KBM-7 (cell line): Measurements from ENCODE around the gene UBE2D2.
"Not testable (repeated sequence)": the region's sequence is repeated elsewhere in the genome, so short reads cannot be mapped to it uniquely, and the experiment has no call there.

Source experiments
- DNase-seq: peaks from one replicate; pipeline ENCODE4 v3.0.0-alpha.2; 2015
- in situ Hi-C: fragments of 300-500 bp; cut with MboI; formaldehyde crosslinking; loops from 2 replicates; pipeline ENCODE4 v1.14.3; 2020; ENCODE audit warnings: low sequenced_read_pairs, low pct_unique_long_range_greater_than_20kb, mixed read lengths

The UBE2D2 gene

DNA sequence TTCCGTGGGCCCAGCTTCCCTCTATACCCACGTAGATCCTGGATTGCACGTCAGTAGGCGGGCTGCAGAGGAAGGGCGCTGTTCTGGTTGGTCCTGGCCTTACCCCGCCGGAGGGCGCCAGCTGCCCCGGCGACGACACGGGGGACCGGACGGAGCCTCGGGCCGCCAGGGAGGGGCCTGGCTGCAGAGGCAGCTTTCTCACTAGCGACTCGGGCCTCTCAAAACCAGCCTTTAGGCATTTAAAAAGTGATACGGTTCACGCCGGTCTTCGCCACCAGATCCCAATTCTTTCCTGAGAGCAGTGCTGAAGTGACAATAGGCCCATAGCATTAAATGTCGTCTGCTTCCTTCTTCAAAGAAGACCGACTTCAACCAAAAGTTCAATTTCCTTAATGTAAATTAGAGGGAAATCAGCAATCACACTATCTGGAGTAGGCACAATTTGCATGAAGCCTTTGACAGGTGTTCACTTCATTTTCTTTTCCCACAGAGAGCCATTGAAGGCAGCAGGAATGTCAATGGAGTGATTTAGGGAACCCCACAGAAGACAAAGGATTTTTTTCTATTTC is 17.6 kb upstream of the UBE2D2 start:
- in situ Hi-C loops, result no loop called here
- peak; percentile 71 for DNase-seq

DNA sequence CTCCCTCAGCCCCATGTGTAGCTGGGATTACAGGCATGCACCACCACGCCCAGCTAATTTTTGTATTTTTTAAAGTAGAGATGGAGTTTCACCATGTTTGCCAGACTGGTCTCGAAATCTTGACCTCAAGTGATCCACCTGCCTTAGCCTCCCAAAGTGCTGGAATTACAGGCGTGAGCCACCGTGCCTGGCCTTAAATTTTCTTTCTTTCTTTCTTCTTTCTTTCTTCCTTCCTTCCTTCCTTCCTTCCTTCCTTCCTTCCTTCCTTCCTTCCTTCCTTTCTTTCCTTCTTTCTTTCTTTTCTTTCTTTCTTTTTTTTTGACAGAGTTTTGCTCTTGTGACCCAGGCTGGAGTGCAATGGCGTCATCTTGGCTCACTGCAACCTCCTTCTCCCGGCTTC is 14.5 kb upstream of the UBE2D2 start:
- in situ Hi-C loops, DNase-seq: not testable (repeated sequence)

DNA sequence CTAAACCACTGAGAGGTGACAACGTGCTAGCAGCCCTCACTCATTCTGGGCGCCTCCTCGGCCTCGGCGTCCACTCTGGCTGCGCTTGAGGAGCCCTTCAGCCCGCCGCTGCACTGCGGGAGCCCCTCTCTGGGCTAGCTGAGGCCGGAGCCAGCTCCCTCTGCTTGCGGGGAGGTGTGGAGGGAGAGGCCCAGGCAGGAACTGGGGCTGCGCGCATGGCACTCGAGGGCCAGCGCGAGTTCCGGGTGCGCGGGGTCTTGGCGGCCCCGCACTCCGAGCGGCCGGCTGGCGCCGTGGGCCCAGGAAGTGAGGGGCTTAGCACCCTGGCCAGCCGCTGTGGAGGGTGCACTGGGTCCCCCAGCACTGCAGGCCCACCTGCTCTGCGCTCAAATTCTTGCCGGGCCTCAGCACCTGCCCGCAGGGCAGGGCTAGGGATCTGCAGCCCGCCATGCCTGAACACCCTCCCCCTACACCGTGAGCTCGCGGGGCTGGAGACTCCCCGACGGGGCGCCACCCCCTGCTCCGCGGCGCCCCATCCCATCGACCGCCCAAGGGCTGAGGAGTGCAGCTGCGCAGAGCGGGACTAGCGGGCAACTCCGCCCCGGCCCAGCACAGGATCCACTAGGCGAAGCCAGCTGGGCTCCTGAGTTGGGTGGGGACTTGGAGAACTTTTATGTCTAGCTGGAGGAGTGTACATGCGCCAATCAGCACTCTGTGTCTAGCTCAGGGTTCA is 11.8 kb upstream of the UBE2D2 start:
- no peak for DNase-seq
- in situ Hi-C loops, result no loop called here

DNA sequence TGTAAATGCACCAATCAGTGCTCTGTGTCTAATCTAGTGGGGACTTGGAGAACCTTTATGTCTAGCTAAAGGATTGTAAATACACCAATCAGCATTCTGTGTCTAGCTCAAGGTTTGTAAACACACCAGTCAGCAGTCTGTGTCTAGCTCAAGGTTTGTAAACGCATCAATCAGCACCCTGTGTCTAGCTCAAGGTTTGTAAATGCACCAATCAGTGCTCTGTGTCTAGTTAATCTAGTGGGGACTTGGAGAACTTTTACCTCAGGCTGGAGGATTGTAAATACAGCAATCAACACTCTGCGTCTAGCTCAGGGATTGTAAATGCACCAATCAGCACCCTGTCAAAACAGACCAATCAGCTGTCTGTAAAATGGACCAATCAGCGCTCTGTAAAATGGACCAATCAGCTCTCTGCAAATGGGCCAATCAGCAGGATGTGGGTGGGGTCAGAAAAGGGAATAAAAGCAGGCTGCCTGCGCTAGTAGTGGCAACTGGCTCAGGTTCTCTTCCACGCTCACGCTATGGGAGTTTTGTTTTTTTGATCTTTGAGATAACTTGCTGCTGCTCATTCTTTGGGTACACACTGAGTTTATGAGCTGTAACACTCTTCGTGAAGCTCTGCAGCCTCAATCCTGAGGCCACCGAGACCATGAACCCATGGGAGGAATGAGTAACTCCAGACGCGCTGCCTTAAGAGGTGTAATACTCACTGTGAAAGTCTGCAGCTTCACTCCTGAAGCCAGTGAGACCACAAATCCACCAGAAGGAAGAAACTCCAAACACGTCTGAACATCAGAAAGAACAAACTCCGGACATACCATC is 10.9 kb upstream of the UBE2D2 start:
- in situ Hi-C loops, DNase-seq: not testable (repeated sequence)

DNA sequence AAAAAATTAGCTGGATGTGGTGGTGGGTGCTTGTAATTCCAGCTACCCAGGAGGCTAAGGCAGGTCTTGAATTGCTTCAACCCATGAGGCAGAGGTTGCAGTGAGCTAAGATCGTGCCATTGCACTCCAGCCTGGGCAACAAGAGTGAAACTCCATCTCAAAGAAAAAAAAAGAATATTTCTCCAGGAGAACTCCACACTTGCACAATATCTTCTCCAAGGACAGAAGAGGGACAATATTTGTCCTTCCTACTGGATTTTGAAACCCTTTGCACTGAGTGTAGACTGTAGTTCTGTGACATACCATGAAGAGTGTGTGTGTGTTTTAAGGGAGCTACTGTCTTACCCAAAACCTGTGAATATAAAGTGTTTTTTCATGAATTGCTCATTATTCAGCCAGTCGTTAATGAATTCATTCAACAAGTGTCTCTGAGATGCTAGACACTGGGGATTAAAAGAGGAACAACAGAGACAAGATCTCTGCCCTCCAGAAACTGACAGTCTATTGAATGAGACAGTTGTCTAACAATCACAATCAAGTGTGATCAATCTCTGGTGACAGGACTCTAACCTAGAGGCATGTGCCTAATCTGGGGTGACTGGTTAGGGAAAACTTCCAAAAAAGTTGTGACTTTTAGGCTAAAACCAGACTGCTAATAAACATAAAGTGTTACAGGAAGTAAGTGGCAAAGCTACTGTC is 9.8 kb upstream of the UBE2D2 start:
- in situ Hi-C loops, result no loop called here
- peak; percentile 53 for DNase-seq

DNA sequence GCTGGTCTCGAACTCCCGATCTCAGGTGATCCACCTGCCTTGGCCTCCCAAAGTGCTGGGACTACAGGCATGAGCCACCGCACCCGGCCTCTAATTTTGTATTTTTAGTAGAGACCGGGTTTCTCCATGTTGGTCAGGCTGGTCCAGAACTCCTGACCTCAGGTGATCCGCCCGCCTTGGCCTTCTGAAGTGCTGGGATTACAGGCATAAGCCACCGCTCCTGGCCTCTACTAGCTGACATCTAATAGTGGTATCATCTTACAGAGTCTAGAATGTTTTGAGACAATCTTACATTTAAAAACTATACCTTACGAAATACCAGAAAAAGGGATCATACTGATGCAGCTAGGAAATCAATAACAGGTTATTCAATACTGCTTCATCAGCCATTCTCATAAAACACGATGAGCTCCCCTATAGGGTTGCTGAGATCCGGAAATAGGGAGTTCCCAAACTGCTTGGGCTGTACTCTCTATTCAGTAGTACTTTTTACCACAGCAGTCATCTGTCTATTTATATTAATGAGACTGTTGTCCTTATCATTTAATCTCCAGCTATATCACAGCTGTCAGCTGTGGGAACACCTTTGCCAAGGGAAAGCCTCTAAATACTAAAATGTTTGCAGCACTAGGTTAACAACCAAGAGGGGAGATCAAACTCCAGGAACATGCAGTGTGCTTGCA is 8.1 kb upstream of the UBE2D2 start:
- no peak for DNase-seq
- in situ Hi-C loops, result no loop called here

DNA sequence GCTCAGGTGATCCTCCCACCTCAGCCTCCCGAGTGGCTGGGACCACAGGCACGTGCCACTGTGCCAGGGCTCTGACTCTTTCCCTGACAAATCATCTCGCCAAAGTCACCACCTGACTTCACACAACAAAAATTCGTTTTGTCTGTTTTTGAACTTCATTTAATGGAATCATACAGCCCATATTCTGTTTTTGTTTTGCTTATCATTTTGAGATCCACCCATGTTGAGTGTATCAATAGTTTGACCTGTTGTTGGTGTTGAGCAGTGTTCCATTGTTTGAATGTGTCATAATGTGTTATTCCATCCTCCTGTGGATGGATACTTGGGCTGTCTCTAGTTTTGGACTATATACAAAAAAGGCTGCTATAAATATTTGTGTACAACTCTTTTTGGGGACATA is 6.9 kb upstream of the UBE2D2 start:
- in situ Hi-C loops, result no loop called here
- DNase-seq, result no peak

DNA sequence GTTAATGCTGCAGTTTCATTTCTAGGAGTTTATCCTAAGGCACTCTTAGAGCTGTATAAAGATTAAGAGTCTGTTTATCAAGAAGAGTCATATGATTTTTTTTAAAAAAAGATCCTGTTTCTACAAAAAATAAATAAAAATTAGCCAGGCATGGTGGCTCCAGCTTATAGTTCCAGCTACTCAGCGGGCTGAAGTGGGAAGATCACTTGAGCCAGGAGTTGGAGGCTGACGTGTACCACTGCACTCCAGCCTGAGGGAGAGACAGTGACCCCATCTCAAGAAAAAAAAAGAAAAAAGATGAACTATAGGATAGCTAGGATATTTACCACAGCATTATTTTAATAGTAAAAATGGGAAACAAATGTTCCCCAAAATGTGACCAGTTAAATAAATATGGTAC is 3.3 kb upstream of the UBE2D2 start:
- DNase-seq, result no peak
- in situ Hi-C loops, result no loop called here

DNA sequence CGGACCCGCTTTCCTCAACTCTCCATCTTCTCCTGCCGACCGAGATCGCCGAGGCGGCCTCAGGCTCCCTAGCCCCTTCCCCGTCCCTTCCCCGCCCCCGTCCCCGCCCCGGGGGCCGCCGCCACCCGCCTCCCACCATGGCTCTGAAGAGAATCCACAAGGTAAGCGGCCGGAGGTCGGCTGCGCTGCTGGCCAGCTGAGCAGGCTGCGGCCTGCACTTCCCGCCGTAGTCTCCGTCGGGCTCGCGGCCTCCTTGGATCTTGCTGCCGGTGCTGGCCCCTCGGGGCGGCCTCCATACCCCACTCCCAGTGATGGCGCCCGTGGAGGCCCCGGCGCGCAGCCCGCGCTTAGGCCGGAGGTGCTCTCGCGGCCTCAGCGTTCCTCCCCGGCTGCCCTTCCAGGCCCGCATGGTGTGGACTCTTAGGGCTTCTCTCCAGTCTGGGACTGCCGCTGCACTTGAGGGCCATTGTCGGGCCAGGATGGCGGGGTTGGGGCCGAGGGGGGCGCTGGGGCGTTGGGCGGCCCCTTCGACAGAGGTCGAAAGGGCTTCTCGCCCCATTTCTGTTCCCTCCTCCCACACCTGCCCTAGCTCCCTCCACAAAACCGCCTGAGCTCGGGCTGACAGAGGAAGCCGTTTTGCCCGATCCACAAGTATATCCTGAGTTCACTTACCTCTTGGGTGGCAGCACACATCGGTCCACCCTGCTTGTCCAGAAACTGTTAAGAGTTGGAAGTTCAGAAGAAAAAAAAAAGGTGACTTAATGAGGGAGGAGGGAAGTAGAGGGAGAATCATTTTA is 714 bp downstream of the UBE2D2 start:
- DNase-seq, result peak; percentile 53
- in situ Hi-C loops, result no loop called here

DNA sequence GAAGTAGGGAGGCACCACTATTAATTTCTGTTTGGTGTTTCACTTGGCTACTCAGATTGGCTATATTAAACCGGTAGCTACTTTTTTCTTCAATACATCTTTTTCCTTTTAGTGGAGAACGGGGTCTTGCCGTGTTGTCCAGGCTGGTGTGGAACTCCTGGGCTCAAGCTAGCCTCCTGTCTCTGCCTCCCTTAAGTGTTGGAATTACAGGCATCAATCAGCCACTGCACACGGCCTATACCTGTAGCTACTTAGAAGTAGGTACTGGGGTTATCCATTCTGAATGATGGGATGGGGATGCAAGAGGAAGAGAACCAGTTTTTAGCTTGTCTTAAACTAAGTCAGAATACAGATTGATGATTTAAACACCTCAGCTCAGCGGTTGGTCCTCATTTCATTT is 1.7 kb downstream of the UBE2D2 start:
- DNase-seq, result no peak
- in situ Hi-C loops, result no loop called here

DNA sequence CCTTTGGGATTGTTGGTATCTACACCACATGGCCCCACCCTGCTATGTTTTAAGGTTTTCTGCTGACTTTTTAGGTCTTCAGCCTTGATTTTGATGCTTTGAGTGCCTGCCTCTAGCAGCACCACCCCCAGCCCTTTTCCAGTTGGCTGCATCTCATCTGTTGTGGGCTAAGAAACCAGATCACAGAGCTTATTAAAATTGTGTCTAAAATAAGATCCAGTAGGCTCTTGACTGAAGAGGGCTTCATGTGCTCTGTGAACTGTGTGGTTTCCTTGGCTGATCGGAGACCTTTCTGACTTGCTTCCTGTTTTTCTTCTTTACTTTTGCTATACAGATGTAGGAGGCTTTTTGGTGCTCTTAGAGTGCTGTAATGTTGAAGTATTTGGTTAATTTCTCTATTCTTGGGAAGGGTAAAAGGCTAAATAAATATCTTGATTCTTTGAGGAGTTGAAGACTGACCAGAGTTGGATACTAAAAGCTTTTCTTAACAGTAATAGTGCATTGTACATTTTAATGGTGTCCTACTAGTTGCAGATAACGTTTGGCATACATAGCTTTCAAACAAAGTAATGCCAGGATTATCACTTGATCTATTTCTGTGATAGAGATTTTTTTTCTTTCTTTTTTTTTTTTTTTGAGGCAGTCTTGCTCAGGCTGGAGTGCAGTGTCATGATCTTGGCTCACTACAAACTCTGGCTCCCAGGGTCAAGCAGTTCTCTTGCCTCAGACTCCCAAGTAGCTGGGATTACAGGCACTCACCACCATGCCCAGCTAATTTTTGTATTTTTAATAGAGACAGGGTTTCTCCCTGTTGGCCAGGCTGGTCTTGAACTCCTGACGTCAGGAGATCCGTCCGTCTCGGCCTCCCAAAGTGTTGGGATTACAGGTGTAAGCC is 4.5 kb downstream of the UBE2D2 start:
- in situ Hi-C loops, result no loop called here
- peak; percentile 94 for DNase-seq

DNA sequence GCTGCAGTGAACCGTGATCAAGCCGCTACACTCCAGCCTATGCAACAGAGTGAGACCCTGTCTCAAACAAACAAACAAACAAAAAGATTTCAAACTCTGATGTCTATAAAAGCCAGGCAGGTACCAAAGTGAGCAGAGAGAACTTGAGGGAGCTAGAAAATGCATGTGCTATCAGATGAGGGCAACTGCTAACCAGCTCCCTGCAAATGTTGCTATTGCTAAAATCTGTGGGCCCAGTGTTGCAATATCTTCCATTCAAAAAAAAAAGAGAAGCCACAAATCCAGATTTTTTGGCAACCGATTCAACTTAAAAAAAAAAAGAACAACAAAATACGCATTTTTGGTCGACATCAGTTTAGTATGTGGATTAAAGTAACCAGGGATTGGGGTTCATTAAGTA is 5.5 kb downstream of the UBE2D2 start:
- in situ Hi-C loops, result no loop called here
- DNase-seq, result no peak

DNA sequence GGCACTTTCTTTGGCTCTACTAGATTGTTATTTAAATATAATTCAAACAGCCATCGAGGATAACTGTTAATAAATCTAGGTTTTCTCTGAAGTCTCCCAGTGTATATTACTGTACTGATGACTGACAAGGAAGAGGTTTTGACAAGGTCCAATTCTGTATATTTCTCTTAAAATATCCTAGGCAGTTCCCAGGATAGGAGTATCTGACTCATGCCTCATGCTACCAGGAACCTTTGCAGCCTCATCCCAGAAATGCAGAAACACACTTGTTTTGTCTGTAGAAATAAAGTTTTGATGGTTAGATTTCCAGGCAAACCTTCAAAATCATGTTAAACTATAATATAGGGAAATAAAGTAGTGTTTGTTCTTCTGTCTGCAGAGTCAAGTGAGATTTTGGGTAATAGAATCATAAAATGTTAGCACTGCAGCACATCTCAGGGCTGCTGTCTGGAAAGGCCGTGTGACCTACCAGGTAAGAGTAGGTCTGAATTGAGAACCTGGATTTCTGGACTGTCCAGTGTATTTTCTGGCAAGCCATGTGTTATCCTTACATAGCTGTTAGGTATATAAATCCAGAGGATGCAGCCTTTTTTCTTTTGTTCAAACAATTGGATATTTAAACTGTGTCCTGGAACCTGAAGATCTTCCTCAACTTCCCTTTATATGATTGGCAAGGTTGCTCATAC is 8.3 kb downstream of the UBE2D2 start:
- in situ Hi-C loops, result no loop called here
- DNase-seq, result no peak

DNA sequence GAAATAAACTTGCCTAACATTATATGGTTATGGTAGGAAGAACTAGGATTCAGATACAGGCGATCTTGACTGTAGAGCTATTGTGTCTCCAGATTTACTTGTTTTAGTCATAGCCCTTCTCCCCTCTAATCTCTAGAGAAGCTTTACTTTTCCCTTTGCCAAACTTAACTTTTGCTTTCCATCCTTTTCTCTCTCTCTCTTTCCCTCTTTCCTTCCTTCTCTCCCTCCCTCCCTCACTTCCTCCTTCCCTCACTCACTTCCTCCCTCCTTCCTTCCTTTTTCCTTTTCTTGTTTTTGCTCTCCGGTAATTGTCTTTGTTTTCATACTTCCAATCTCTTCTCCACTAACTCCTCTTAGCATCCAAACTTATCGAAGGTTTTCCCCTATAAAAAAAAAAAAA is 10.4 kb downstream of the UBE2D2 start:
- in situ Hi-C loops, result no loop called here
- DNase-seq, result no peak

DNA sequence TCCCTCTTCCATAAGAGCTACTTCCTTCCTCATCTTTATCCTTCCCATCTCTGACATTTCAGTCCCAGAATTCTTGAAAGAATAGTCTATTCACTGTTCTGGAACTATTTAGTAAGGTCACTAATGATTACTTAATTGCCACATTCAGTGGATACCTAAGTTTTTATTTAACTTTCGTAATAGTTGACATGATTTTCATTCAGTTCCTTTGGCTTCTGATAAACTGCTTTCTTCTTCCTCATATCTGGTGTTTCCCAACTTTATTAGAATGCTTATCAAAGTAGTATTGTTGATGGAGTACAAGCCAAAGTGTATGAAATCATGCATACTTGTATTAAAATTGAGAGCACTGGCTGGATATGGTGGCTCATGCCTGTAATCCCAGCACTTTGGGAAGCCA is 10.8 kb downstream of the UBE2D2 start:
- in situ Hi-C loops, result no loop called here
- DNase-seq, result no peak

DNA sequence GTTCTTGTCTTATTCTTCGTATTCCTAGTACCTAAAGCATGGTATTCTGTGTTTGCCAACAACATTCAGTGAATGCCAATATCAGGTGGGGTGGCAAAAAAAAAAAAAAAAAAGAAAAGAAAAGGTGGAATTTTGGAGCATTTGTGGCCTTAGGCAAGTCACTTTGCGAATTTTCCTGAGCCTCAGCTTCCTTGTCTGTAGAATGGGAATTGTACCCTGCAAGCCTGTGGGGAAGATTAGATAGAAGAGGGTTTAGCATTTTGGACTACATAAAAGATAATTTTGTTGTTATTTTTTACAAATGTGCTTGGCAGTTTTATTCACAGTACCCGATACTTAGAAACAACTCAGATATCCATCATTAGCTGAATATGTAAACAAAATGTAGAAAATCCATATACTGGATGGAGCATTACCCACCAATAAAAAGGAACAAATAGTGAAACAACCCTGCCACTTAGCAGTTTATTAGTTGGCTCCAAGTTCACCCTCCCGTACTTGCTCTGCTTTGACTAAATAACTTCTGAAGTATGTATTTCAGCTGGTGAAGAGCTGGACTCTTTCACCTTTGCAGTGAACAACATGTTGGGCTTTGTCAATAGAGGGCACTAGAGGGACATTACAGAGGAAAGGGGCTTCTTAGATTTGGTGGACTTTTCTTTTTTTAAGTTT is 13.6 kb downstream of the UBE2D2 start:
- in situ Hi-C loops, result no loop called here
- peak; percentile 53 for DNase-seq

DNA sequence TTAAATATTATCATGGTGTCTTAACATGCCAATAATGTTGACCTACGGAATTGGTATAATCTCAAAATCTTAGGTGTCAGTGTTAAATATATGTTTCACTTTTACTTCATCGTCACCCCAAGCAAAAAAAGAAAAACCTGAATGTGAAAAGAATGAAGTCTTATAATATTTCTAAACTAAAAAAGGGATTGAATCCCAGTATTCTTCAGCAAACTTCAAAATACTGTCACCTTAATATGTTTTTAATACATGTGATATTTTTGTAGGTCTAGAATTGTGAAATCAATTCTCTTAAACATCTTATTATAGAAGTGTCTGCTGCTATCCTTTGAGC is 14.1 kb downstream of the UBE2D2 start:
- in situ Hi-C loops, result no loop called here
- DNase-seq, result no peak
